Epithelial cell of proximal tubule (primary cell): ENCODE data around the gene PSMC5. TPM values are rescaled to one million over a fixed set of nuclear protein-coding genes. Genes with fewer than 3 reads are reported as not detected.
"Not testable (repeated sequence)": the region's sequence is repeated elsewhere in the genome, so short reads cannot be mapped to it uniquely, and the experiment has no call there.

Experiments used
- DNase-seq: peaks from one replicate; pipeline ENCODE4 v3.0.0-alpha.2; 2011; ENCODE audit warnings: low read depth
- H3K4me3 ChIP-seq: 2 replicates; pipeline ENCODE4 v1.5.1; 2011; ENCODE audit warnings: low read depth, mild to moderate bottlenecking, low read length
- total RNA-seq: library from RNA; depleted of rRNA; stranded (reverse); fragments of >200 nt; gene quantifications from 2 replicates; pipeline ENCODE4 v1.2.3, GENCODE V29; 2015
- TF ChIP-seq, protein P1 (sequence below): conservative IDR thresholded peaks from 2 replicates; pipeline ENCODE4 v1.5.1; 2012; ENCODE audit warnings: low read depth, mild to moderate bottlenecking, low read length

Gene PSMC5
- total RNA-seq, 1 donor from 2014 or later = 83.9 TPM

GRCh38 chr17:63842540-63843386 is 15.5 kb downstream of the PSMC5 start, which contains the start of gene SMARCD2:
Gene SMARCD2, minus strand, starts transcription at chr17:63842685. Its CDS starts 11 bp downstream, at chr17:63842674.
- peak within 1 kb of the TSS; percentile 72 for H3K4me3 ChIP-seq
- DNase-seq = peak; percentile 90
- TF ChIP-seq, protein P1, sequence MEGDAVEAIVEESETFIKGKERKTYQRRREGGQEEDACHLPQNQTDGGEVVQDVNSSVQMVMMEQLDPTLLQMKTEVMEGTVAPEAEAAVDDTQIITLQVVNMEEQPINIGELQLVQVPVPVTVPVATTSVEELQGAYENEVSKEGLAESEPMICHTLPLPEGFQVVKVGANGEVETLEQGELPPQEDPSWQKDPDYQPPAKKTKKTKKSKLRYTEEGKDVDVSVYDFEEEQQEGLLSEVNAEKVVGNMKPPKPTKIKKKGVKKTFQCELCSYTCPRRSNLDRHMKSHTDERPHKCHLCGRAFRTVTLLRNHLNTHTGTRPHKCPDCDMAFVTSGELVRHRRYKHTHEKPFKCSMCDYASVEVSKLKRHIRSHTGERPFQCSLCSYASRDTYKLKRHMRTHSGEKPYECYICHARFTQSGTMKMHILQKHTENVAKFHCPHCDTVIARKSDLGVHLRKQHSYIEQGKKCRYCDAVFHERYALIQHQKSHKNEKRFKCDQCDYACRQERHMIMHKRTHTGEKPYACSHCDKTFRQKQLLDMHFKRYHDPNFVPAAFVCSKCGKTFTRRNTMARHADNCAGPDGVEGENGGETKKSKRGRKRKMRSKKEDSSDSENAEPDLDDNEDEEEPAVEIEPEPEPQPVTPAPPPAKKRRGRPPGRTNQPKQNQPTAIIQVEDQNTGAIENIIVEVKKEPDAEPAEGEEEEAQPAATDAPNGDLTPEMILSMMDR = no peak

- not testable (repeated sequence) for DNase-seq
- peak overlapping the region; percentile 72 for H3K4me3 ChIP-seq
These were observed 16.2 kb downstream of the PSMC5 start for GRCh38 chr17:63843387-63843888.

DNA sequence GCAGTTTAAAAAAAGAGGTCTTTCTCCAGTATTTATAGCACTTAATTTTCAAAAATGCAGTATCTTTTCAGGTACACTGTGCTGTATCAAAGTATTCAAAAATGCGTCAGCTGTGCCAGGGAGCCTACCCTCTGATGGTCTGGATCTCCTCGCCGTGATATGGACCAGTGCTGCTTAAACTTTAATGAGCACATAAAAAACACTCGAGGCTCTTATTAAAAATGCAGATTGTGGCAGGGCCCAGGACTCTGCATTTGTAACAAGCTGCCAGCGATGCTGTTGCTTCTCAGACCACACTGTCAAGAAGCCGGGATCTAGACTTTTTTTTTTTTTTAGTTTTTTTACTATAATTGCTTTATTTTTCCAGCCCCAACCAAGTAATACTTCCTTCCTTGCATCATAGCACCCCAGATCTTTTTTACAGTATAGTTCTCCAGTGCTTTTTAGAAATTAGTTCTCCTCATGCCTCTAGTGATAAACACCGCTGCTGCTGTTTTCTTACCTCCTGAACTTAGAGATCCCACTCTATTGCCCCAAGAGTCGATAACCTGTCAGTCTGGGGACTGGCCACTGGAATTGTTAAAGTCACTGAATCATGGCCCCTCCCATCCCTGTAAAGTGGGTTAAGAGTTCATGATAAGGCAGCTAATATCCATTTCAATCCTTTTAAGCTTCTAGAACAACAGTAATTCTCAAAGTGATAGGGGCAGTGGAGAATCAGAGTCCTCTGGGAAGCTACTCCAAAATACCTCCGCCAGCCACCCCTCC is 16.9 kb downstream of the PSMC5 start:
- DNase-seq = no peak
- H3K4me3 ChIP-seq = peak overlapping the region; percentile 72
- TF ChIP-seq, protein P1 = no peak

DNA sequence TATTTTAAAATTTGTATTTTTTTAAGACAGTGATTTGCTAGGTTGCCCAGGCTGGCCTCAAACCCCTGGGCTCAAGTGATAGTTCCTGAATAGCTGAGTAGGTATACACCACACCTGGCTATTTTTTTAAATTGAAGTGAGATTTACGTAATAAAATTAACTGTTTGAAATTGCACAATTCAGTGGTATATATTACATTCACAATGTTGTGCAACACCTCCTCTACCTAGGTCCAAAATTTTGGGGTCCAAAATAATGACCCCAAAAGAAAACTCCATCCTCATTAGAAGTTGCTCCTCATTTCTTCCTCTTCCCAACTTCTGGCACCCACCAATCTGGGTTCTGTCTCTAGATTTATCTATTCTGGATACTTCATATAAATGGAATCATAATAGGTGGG is 18.3 kb downstream of the PSMC5 start:
- H3K4me3 ChIP-seq = no peak overlapping the region
- TF ChIP-seq, protein P1 = no peak
- no peak for DNase-seq

DNA sequence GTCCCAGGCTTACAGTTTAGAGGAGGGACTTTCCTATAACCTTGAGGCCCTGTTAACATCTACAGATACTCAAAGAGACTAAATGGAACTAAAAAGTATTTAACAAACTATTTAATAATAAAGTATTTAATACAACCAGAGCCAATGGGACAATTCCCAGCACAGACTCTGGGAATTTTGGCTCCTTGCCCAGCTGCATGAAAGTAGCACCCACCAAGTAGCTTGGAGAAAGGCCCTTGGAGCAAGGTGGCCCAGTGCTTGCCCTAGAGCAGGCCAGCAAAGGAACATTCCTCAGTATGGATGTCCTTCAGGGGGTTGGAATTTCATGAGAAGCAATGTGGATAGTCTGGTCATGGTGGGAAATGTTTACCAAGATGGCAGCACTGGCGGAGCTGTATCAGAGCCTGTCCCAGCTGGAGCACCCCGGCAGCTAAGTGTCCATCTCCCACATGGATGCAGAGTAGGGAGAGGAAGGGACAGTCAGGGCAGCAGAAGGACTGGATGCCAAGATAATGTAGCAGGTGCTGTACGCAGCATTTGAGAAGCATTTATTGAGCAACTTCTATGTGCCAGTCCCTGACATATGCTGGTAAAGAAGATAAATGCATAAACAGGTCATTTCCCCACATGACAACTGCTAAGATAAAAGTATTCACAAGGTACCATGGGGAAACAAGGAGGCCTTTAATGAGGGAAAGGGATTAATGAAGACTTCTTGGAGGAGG is 20.5 kb downstream of the PSMC5 start:
- no peak overlapping the region for H3K4me3 ChIP-seq
- TF ChIP-seq, protein P1 = no peak
- no peak for DNase-seq

- TF ChIP-seq, protein P1 = peak; percentile 55
- no peak for DNase-seq
- peak overlapping the region; percentile 42 for H3K4me3 ChIP-seq
These were observed 21.8 kb downstream of the PSMC5 start for GRCh38 chr17:63848834-63849689.
